SK-N-SH (cell line): ENCODE results near the gene EPHB2. TPM values are rescaled to one million over a fixed set of nuclear protein-coding genes. Genes with fewer than 3 reads are reported as not detected.

Source experiments
- CTCF ChIA-PET: fragments of 300-600, 350-600 bp; formaldehyde crosslinking; extraction: SDS; loops from one replicate; lab custom pipeline; 2021; lab: Yijun Ruan, JAX
- POLR2A ChIA-PET: fragments of 350-600 bp; sonication (Branson Sonifier 250); formaldehyde crosslinking; extraction: SDS; loops from one replicate; lab custom pipeline; 2020; ENCODE audit warnings: antibody characterized with exemption, inconsistent platforms; lab: Yijun Ruan, JAX
- DNase-seq: peaks from one replicate; pipeline ENCODE4 v3.0.0; 2012
- H2AFZ ChIP-seq: fragments of 200-600 bp; sonication (generic); 2 replicates; pipeline ENCODE4 v1.8.1; 2016; ENCODE audit warnings: antibody characterized with exemption, mild to moderate bottlenecking, low read depth
- H3F3A ChIP-seq: fragments of 200-600 bp; sonication (generic); replicated peaks from 2 replicates; pipeline ENCODE3; 2016; ENCODE audit warnings: antibody characterized with exemption, mild to moderate bottlenecking; ENCODE audit not compliant: insufficient read depth
- H3K27ac ChIP-seq, 2 experiments: fragments of 200-500 bp in 1 of 2; fragments of 200-600 bp in 1 of 2; sonication (Bioruptor generic) in 1 of 2; sonication (generic), shearing (Covaris generic) in 1 of 2; 2 replicates each; pipeline versions ENCODE4 v1.5.1 to v1.6.1; 2014 to 2016; ENCODE audit warnings: low read depth in 2 of 2, inconsistent platforms in 1 of 2, low read length in 1 of 2, mild to moderate bottlenecking in 1 of 2, mixed read lengths in 1 of 2
- H3K27me3 ChIP-seq: fragments of 200-600 bp; sonication (generic), shearing (Covaris generic); 2 replicates; pipeline ENCODE4 v1.6.1; 2016; ENCODE audit warnings: mixed run types; ENCODE audit not compliant: insufficient read depth
- H3K36me3 ChIP-seq, 2 experiments: fragments of 200-500 bp in 1 of 2; fragments of 200-600 bp in 1 of 2; sonication (Bioruptor generic) in 1 of 2; sonication (generic) in 1 of 2; replicated peaks in 1 of 2; 2 replicates each; pipeline versions ENCODE3 to v1.5.1; 2014 to 2016; ENCODE audit warnings: low read length in 1 of 2, mild to moderate bottlenecking in 1 of 2; ENCODE audit not compliant: insufficient read depth in 2 of 2, control insufficient read depth in 1 of 2
- H3K4me1 ChIP-seq, 2 experiments: fragments of 200-500 bp in 1 of 2; fragments of 200-600 bp in 1 of 2; sonication (Bioruptor generic) in 1 of 2; sonication (generic), shearing (Covaris generic) in 1 of 2; 2 replicates each; pipeline versions ENCODE4 v1.5.1 to v1.6.1; 2014 to 2016; ENCODE audit warnings: low read depth in 1 of 2, low read length in 1 of 2, mixed run types in 1 of 2; ENCODE audit not compliant: insufficient read depth in 2 of 2, control insufficient read depth in 1 of 2
- H3K4me2 ChIP-seq: fragments of 200-600 bp; sonication (generic), shearing (Covaris generic); 2 replicates; pipeline ENCODE4 v1.6.1; 2017; ENCODE audit warnings: mixed run types
- H3K4me3 ChIP-seq, 2 experiments: fragments of 200-500 bp in 1 of 2; fragments of 200-600 bp in 1 of 2; sonication (Bioruptor generic) in 1 of 2; sonication (generic), shearing (Covaris generic) in 1 of 2; 2 replicates each; pipeline versions ENCODE4 v1.5.1 to v1.8.1; 2014 to 2016; ENCODE audit warnings: low read depth in 2 of 2, inconsistent platforms in 1 of 2, low read length in 1 of 2, mild to moderate bottlenecking in 1 of 2, mixed read lengths in 1 of 2, moderate library complexity in 1 of 2
- H3K79me2 ChIP-seq: fragments of 200-600 bp; sonication (generic); 2 replicates; pipeline ENCODE4 v1.8.1; 2017; ENCODE audit warnings: mild to moderate bottlenecking; ENCODE audit not compliant: insufficient read depth
- H3K9ac ChIP-seq: fragments of 200-600 bp; sonication (generic); 2 replicates; pipeline ENCODE4 v1.6.1; 2017; ENCODE audit warnings: mixed run types
- H3K9me2 ChIP-seq: fragments of 200-600 bp; sonication (generic); 2 replicates; pipeline ENCODE4 v1.6.1; 2017; ENCODE audit warnings: mixed run types
- H3K9me3 ChIP-seq: fragments of 200-600 bp; sonication (generic); 2 replicates; pipeline ENCODE4 v1.6.1; 2017; ENCODE audit warnings: mixed run types, mild to moderate bottlenecking, moderate library complexity
- H4K20me1 ChIP-seq: fragments of 200-600 bp; sonication (generic); 2 replicates; pipeline ENCODE4 v1.6.1; 2017; ENCODE audit warnings: mild to moderate bottlenecking, mixed run types; ENCODE audit not compliant: insufficient read depth
- CTCF ChIP-seq: fragments of 200-600 bp; sonication (generic); IDR thresholded peaks from 2 replicates; pipeline ENCODE4 v1.6.1; 2017; ENCODE audit warnings: antibody characterized with exemption, mild to moderate bottlenecking, moderate library complexity
- ELF1 ChIP-seq: IDR thresholded peaks from 2 replicates; pipeline ENCODE4 v1.4.0; 2012
- EP300 ChIP-seq, 2 experiments: IDR thresholded peaks; 2 replicates each; pipeline versions ENCODE4 v1.4.0 to v1.6.1; 2012; ENCODE audit warnings: borderline replicate concordance in 1 of 2, low read depth in 1 of 2, low read length in 1 of 2
- FOSL2 ChIP-seq: IDR thresholded peaks from 2 replicates; pipeline ENCODE4 v1.4.0; 2012; ENCODE audit warnings: low read depth, mild to moderate bottlenecking, moderate library complexity, borderline replicate concordance
- FOXM1 ChIP-seq: IDR thresholded peaks from 2 replicates; pipeline ENCODE4 v1.4.0; 2012; ENCODE audit warnings: low read depth, mild to moderate bottlenecking
- JUND ChIP-seq: IDR thresholded peaks from 2 replicates; pipeline ENCODE4 v1.4.0; 2012
- MAX ChIP-seq: IDR thresholded peaks from 2 replicates; pipeline ENCODE4 v1.4.0; 2012; ENCODE audit warnings: low read depth
- MEF2A ChIP-seq: IDR thresholded peaks from 2 replicates; pipeline ENCODE4 v1.4.0; 2012; ENCODE audit warnings: low read depth, borderline replicate concordance
- MXI1 ChIP-seq: IDR thresholded peaks from 2 replicates; pipeline ENCODE4 v1.6.1; 2012; ENCODE audit warnings: mild to moderate bottlenecking, low read depth, low read length, improper control_type of control experiment
- NFIC ChIP-seq: IDR thresholded peaks from 2 replicates; pipeline ENCODE4 v1.4.0; 2012; ENCODE audit warnings: borderline replicate concordance
- PBX3 ChIP-seq: IDR thresholded peaks from 2 replicates; pipeline ENCODE4; 2012
- POLR2AphosphoS5 ChIP-seq: IDR thresholded peaks from 2 replicates; pipeline ENCODE4 v1.6.1; 2012; ENCODE audit warnings: low read depth, low read length
- RAD21 ChIP-seq: IDR thresholded peaks from 2 replicates; pipeline ENCODE4 v1.6.1; 2012; ENCODE audit warnings: mild to moderate bottlenecking, low read length
- REST ChIP-seq: IDR thresholded peaks from 2 replicates; pipeline ENCODE4 v1.6.1; 2012; ENCODE audit warnings: mild to moderate bottlenecking, low read depth, low read length, moderate library complexity
- RXRA ChIP-seq: IDR thresholded peaks from 2 replicates; pipeline ENCODE4 v1.4.0; 2012; ENCODE audit warnings: low read depth, mild to moderate bottlenecking, borderline replicate concordance
- SIN3A ChIP-seq: IDR thresholded peaks from 2 replicates; pipeline ENCODE4 v1.6.1; 2012; ENCODE audit warnings: low read depth, mild to moderate bottlenecking, low read length, moderate library complexity, borderline replicate concordance
- TCF12 ChIP-seq: IDR thresholded peaks from 2 replicates; pipeline ENCODE4 v1.4.0; 2012
- TEAD4 ChIP-seq: IDR thresholded peaks from 2 replicates; pipeline ENCODE4 v1.4.0; 2012; ENCODE audit warnings: mild to moderate bottlenecking, borderline replicate concordance; ENCODE audit not compliant: insufficient read depth
- ZBTB33 ChIP-seq: IDR thresholded peaks from 2 replicates; pipeline ENCODE4 v1.4.0; 2012; ENCODE audit warnings: low read depth, borderline replicate concordance
- WGBS: methylation state at CpG from one replicate; pipeline ENCODE4 v1.1.6; 2017; ENCODE audit warnings: low lambda C conversion rate; 5-methylcytosine and 5-hydroxymethylcytosine counted together
- polyA plus RNA-seq, 3 experiments: library from polyadenylated mRNA; depleted of rRNA; stranded (reverse); fragments of >200 nt; gene quantifications; 2 replicates each; pipeline ENCODE4 v1.2.3, GENCODE V29; 2012

Gene EPHB2
- polyA plus RNA-seq, 1 of the 3 experiments (the other 2 are of a cell fraction), result 25.2 TPM

- peak; percentile 56 for TF ChIP-seq JUND
Observed at GRCh38 chr1:22745669-22746585, 35.3 kb downstream of the EPHB2 start (continued).

- POLR2A ChIA-PET, result no interaction called here
- TF ChIP-seq FOXM1 (no peak), TCF12 (peak; percentile 98), TEAD4 (peak; percentile 94), NFIC (peak; percentile 97), RXRA (peak; percentile 85; the same call in 1 of the 2 replicates), EP300 (IDR thresholded peaks at IDR 0.05; ENCODE audit: borderline replicate concordance in 1 of 2, low read depth in 1 of 2, low read length in 1 of 2) (peak in 1 of 2 experiments; percentile 93; a peak in 2 of 4 replicates), MAX (peak; percentile 78), JUND (peak; percentile 98), REST (0 out of 2 replicates have a peak, but pooled peaks have one; percentile 25), MXI1 (no peak), ELF1 (0 out of 2 replicates have a peak, but pooled peaks have one; percentile 7), ZBTB33 (0 out of 2 replicates have a peak, but pooled peaks have one; percentile 58), FOSL2 (peak; percentile 99), CTCF (peak; percentile 43), PBX3 (peak; percentile 87), RAD21 (no peak), POLR2AphosphoS5 (peak; percentile 54; the same call in 1 of the 2 replicates), MEF2A (no peak), SIN3A (peak; percentile 52; the same call in 1 of the 2 replicates)
Observed at GRCh38 chr1:22747021-22747734, 36.5 kb downstream of the EPHB2 start.

More at GRCh38 chr1:22747021-22747734, 36.5 kb downstream of the EPHB2 start:
- H3K4me2 ChIP-seq, result peak overlapping the region; percentile 32
- H3K9ac ChIP-seq, result peak overlapping the region; percentile 24; the same call in 1 of the 2 replicates
- H3K27ac ChIP-seq, result peak overlapping the region in 1 of 2 experiments; percentile 80; a peak in 3 of 4 replicates
- DNase-seq, result no peak
- H3K27me3 ChIP-seq, result no peaks in the 10 kb centered on the region
- peaks cover 61% of the 10 kb centered on the region for H3F3A ChIP-seq
- no peaks in the 10 kb centered on the region for H4K20me1 ChIP-seq
- H3K9me2 ChIP-seq, result no peaks in the 10 kb centered on the region
- CTCF ChIA-PET, result interaction anchor here (1.9 to 4.2 kb wide), 4 partner anchors 39 to 142 kb away, joined by 4 to 19 read pairs (median 6); no protein-coding TSS in a partner anchor
- H3K79me2 ChIP-seq, result peaks cover 45% of the 10 kb centered on the region
- peaks cover 31 to 38% of the 10 kb centered on the region in 2 experiments for H3K4me1 ChIP-seq
- no peaks in the 10 kb centered on the region for H3K36me3 ChIP-seq
- WGBS, result 24% methylated on average over 10 of the region's 12 CpGs
- H3K4me3 ChIP-seq, result no peak overlapping the region
- H2AFZ ChIP-seq, result no peak overlapping the region
- H3K9me3 ChIP-seq, result no peaks in the 10 kb centered on the region
